K562 (cell line): ENCODE data around the gene TRERF1.

Source experiments
- CHD2 ChIP-seq: IDR thresholded peaks from 2 replicates; pipeline ENCODE4 v1.6.1; 2011; ENCODE audit warnings: low read depth, low read length
- ELK1 ChIP-seq: sonication (generic); formaldehyde crosslinking; IDR thresholded peaks from 2 replicates; pipeline ENCODE4 v1.8.1; 2022; ENCODE audit warnings: missing genetic modification reagents
- JUN ChIP-seq, 2 experiments: sonication (generic) in 1 of 2; formaldehyde crosslinking in 1 of 2; IDR thresholded peaks; 2 replicates each; pipeline versions ENCODE4 v1.6.1 to v1.8.0; 2012 to 2022; ENCODE audit warnings: borderline replicate concordance in 2 of 2, mild to moderate bottlenecking in 2 of 2, improper control_type of control experiment in 1 of 2, low read depth in 1 of 2, low read length in 1 of 2, missing genetic modification reagents in 1 of 2
- JUND ChIP-seq, 2 experiments: IDR thresholded peaks; 2 replicates in 1 of 2; 3 replicates in 1 of 2; pipeline ENCODE4 v1.6.1; 2011; ENCODE audit warnings: borderline replicate concordance in 2 of 2, low read depth in 2 of 2, low read length in 2 of 2, improper control_type of control experiment in 1 of 2, missing biosample characterization in 1 of 2, missing genetic modification characterization in 1 of 2, missing genetic modification reagents in 1 of 2
- MYBL2 ChIP-seq, 2 experiments: fragments of 450-650 bp in 1 of 2; sonication (generic) in 1 of 2; formaldehyde crosslinking in 1 of 2; IDR thresholded peaks; 2 replicates each; pipeline versions ENCODE4 v1.6.1 to v1.8.1; 2017 to 2022; ENCODE audit warnings: borderline replicate concordance in 1 of 2, inconsistent platforms in 1 of 2, low read depth in 1 of 2, mild to moderate bottlenecking in 1 of 2, missing genetic modification reagents in 1 of 2, moderate library complexity in 1 of 2
- NFRKB ChIP-seq: fragments of 450-650 bp; IDR thresholded peaks from 2 replicates; pipeline ENCODE4 v1.6.1; 2016; ENCODE audit warnings: low read depth
- SLC30A9 ChIP-seq: fragments of 250-450 bp; sonication (Bioruptor Pico); IDR thresholded peaks from 2 replicates; pipeline ENCODE4 v1.8.0; 2022; ENCODE audit warnings: mild to moderate bottlenecking, moderate library complexity
- TAF1 ChIP-seq: IDR thresholded peaks from 2 replicates; pipeline ENCODE4 v1.6.1; 2011; ENCODE audit warnings: mild to moderate bottlenecking, low read length, moderate library complexity; ENCODE audit not compliant: insufficient read depth, control insufficient read depth, severe bottlenecking; ENCODE audit errors: extremely low read depth
- ZNF212 ChIP-seq: fragments of 450-650 bp; formaldehyde crosslinking; IDR thresholded peaks from 2 replicates; pipeline ENCODE4 v1.4.0; 2020; ENCODE audit warnings: mild to moderate bottlenecking

GRCh38 chr6:42278131-42278853 lies 173.4 kb downstream of the TRERF1 start:
- TF ChIP-seq ELK1 = no peak
- no peak for TF ChIP-seq JUND (IDR thresholded peaks at IDR 0.05; ENCODE audit: borderline replicate concordance, low read depth, low read length)
- no peak for TF ChIP-seq JUND (tag; IDR thresholded peaks at IDR 0.05; ENCODE audit: borderline replicate concordance, low read depth, low read length)
- no peak for TF ChIP-seq NFRKB
- no peak for TF ChIP-seq JUN (IDR thresholded peaks at IDR 0.05; ENCODE audit: borderline replicate concordance, low read depth, low read length)
- TF ChIP-seq JUN (CRISPR knock-in tag; IDR thresholded peaks at IDR 0.05; ENCODE audit: borderline replicate concordance) = no peak
- TF ChIP-seq CHD2 = no peak
- TF ChIP-seq ZNF212 = no peak
- TF ChIP-seq MYBL2 (IDR thresholded peaks at IDR 0.05; ENCODE audit: low read depth) = no peak
- no peak for TF ChIP-seq MYBL2 (CRISPR knock-in tag; IDR thresholded peaks at IDR 0.05; ENCODE audit: borderline replicate concordance)
- TF ChIP-seq TAF1 = no peak
- TF ChIP-seq SLC30A9 (CRISPR knock-in tag) = no peak
